SK-N-SH treated with all-trans-retinoic acid at 6 μM for 48 hours (cell line): Measurements from ENCODE around the gene TMC8.
A peak's percentile ranks its signal among the peaks of the same experiment; 100 is the strongest.

Experiments
- ATAC-seq: fragments of 200-7000 bp; cut with Tn5 transposase; 3 replicates; pipeline ENCODE4 v1.9.1; 2020; ENCODE audit warnings: mild to moderate bottlenecking, moderate library complexity
- ARNTL ChIP-seq: fragments of 450-650 bp; formaldehyde crosslinking; IDR thresholded peaks from 2 replicates; pipeline ENCODE4 v1.5.0; 2020; ENCODE audit warnings: low read depth, mild to moderate bottlenecking, moderate library complexity, borderline replicate concordance
- BACH2 ChIP-seq: fragments of 250-450 bp; sonication (Bioruptor Pico); IDR thresholded peaks from 2 replicates; pipeline ENCODE4 v1.9.0; 2021; ENCODE audit warnings: mild to moderate bottlenecking, borderline replicate concordance
- CSDC2 ChIP-seq: fragments of 250-450 bp; sonication (Bioruptor Pico); IDR thresholded peaks from 2 replicates; pipeline ENCODE4 v1.5.0; 2020; ENCODE audit warnings: mild to moderate bottlenecking, moderate library complexity
- ESRRG ChIP-seq: fragments of 250-450 bp; sonication (Bioruptor Pico); IDR thresholded peaks from 2 replicates; pipeline ENCODE4 v1.6.1; 2021; ENCODE audit warnings: mild to moderate bottlenecking
- ISL1 ChIP-seq: fragments of 250-450 bp; sonication (Bioruptor Pico); IDR thresholded peaks from 2 replicates; pipeline ENCODE4 v2.1.2; 2022; ENCODE audit warnings: mild to moderate bottlenecking, moderate library complexity
- OSR1 ChIP-seq: fragments of 250-450 bp; sonication (Bioruptor Pico); IDR thresholded peaks from 2 replicates; pipeline ENCODE4 v1.8.0; 2022; ENCODE audit warnings: moderate library complexity, mild to moderate bottlenecking, inconsistent platforms
- PPARA ChIP-seq: fragments of 250-450 bp; sonication (Bioruptor Pico); IDR thresholded peaks from 2 replicates; pipeline ENCODE4 v1.5.0; 2020; ENCODE audit warnings: mild to moderate bottlenecking, borderline replicate concordance
- RARB ChIP-seq: fragments of 250-450 bp; sonication (Bioruptor Pico); IDR thresholded peaks from 2 replicates; pipeline ENCODE4 v1.8.0; 2021; ENCODE audit warnings: mild to moderate bottlenecking, moderate library complexity
- SNAI2 ChIP-seq: fragments of 250-450 bp; sonication (Bioruptor Pico); IDR thresholded peaks from 2 replicates; pipeline ENCODE4 v1.5.0; 2020; ENCODE audit warnings: mild to moderate bottlenecking, moderate library complexity
- TCF4 ChIP-seq: fragments of 250-450 bp; sonication (Bioruptor Pico); IDR thresholded peaks from 2 replicates; pipeline ENCODE4 v1.8.0; 2021; ENCODE audit warnings: mild to moderate bottlenecking, moderate library complexity, borderline replicate concordance
- TOX ChIP-seq: fragments of 250-450 bp; sonication (Bioruptor Pico); IDR thresholded peaks from 2 replicates; pipeline ENCODE4 v1.8.0; 2021; ENCODE audit warnings: mild to moderate bottlenecking, moderate library complexity, borderline replicate concordance
- ZC3H10 ChIP-seq: fragments of 250-450 bp; sonication (Bioruptor Pico); IDR thresholded peaks from 2 replicates; pipeline ENCODE4 v1.5.1; 2021; ENCODE audit warnings: mild to moderate bottlenecking, moderate library complexity
- ZFP3 ChIP-seq: fragments of 250-450 bp; sonication (Bioruptor Pico); IDR thresholded peaks from 2 replicates; pipeline ENCODE4 v1.5.0; 2020; ENCODE audit warnings: mild to moderate bottlenecking, moderate library complexity
- ZFP30 ChIP-seq: fragments of 450-650 bp; formaldehyde crosslinking; IDR thresholded peaks from 2 replicates; pipeline ENCODE4 v1.5.0; 2022; ENCODE audit warnings: mild to moderate bottlenecking, moderate library complexity
- ZNF565 ChIP-seq: fragments of 450-650 bp; formaldehyde crosslinking; conservative IDR thresholded peaks from 2 replicates; pipeline ENCODE4 v1.5.0; 2020; ENCODE audit warnings: low read depth, mild to moderate bottlenecking, moderate library complexity
- ZNF70 ChIP-seq: fragments of 450-650 bp; formaldehyde crosslinking; IDR thresholded peaks from 2 replicates; pipeline ENCODE4 v1.5.0; 2020; ENCODE audit warnings: mild to moderate bottlenecking, moderate library complexity
- ZNF8 ChIP-seq: fragments of 450-650 bp; formaldehyde crosslinking; IDR thresholded peaks from 2 replicates; pipeline ENCODE4 v1.5.0; 2020; ENCODE audit warnings: mild to moderate bottlenecking, moderate library complexity
- TF ChIP-seq, protein P1 (sequence below): fragments of 250-450 bp; sonication (Bioruptor Pico); IDR thresholded peaks from 2 replicates; pipeline ENCODE4 v1.5.0; 2020; ENCODE audit warnings: mild to moderate bottlenecking, moderate library complexity
- TF ChIP-seq, protein P2 (sequence below): fragments of 250-450 bp; sonication (Bioruptor Pico); IDR thresholded peaks from 2 replicates; pipeline ENCODE4 v1.5.1; 2020; ENCODE audit warnings: low read depth, mild to moderate bottlenecking, moderate library complexity
- TF ChIP-seq, protein P3 (sequence below): fragments of 250-450 bp; sonication (Bioruptor Pico); IDR thresholded peaks from 2 replicates; pipeline ENCODE4 v1.8.0; 2021; ENCODE audit warnings: low read depth, mild to moderate bottlenecking, moderate library complexity, borderline replicate concordance

The TMC8 gene

DNA sequence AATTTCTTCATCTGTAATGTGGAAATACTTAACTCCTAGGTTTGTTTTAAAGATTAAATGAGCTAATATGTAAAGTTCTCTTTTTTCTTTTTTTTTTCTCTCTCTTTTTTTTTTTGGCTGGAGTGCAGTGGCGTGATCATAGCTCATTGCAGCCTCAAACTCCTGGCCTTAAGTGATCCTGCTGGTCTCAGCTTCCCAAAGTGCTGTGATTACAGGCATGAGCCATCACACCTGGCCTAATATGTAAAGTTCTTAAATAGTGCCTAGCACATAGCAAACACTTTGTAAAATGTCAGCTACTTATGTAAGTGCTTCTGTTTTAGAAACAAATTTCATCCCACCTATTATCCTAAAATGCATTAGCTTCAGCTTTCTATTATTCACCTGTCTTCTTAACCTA, 42.0 kb upstream of the TMC8 start (continued):
- TF ChIP-seq, protein P1, sequence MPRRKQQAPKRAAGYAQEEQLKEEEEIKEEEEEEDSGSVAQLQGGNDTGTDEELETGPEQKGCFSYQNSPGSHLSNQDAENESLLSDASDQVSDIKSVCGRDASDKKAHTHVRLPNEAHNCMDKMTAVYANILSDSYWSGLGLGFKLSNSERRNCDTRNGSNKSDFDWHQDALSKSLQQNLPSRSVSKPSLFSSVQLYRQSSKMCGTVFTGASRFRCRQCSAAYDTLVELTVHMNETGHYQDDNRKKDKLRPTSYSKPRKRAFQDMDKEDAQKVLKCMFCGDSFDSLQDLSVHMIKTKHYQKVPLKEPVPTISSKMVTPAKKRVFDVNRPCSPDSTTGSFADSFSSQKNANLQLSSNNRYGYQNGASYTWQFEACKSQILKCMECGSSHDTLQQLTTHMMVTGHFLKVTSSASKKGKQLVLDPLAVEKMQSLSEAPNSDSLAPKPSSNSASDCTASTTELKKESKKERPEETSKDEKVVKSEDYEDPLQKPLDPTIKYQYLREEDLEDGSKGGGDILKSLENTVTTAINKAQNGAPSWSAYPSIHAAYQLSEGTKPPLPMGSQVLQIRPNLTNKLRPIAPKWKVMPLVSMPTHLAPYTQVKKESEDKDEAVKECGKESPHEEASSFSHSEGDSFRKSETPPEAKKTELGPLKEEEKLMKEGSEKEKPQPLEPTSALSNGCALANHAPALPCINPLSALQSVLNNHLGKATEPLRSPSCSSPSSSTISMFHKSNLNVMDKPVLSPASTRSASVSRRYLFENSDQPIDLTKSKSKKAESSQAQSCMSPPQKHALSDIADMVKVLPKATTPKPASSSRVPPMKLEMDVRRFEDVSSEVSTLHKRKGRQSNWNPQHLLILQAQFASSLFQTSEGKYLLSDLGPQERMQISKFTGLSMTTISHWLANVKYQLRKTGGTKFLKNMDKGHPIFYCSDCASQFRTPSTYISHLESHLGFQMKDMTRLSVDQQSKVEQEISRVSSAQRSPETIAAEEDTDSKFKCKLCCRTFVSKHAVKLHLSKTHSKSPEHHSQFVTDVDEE (CRISPR knock-in tag), result no peak
- TF ChIP-seq ZNF565 (CRISPR knock-in tag), result no peak
- no peak for TF ChIP-seq OSR1
- no peak for TF ChIP-seq CSDC2
- no peak for TF ChIP-seq SNAI2

DNA sequence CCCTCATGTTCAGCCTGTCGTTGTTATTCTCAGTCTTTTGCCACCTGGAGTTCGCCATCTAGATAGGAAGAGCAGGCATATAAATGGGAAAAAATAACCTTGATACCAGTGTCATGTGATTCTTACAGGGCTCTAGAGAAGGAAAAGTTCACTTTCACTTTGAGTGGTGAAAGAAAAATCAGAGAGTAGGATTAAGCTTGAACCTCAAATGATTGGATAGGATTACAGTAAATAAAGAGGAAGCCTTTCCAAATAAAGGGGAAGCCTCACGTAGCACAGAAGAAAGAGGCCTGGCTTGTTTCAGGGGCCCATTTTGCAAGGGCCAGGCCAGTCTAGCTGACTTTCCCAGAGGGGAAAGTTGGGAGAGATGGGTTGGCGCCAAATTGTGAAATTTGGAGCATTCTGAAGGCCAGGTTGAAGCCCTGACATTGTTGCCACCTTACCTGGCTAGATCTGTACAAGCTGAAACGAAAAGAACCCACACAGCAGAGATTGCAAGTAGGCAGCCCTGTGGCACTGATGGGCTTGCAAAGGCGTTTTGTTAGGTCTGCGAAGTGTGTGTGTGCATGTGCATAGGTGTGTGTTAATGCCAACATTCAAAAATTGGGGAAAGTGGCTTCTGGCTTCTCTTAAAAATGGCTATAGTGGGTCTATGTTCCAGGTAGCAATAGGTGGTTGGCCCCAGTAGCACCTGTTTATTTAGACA, 40.8 kb upstream of the TMC8 start:
- no peak for ATAC-seq
- TF ChIP-seq ZFP3 (CRISPR knock-in tag) (no peak), ZNF8 (CRISPR knock-in tag) (no peak), ZNF565 (CRISPR knock-in tag) (no peak), ARNTL (CRISPR knock-in tag) (no peak), TOX (CRISPR knock-in tag) (no peak), ISL1 (CRISPR knock-in tag) (no peak), ZC3H10 (CRISPR knock-in tag) (no peak), PPARA (CRISPR knock-in tag) (no peak), BACH2 (CRISPR knock-in tag) (no peak)
- TF ChIP-seq, all 23 proteins: peak for 0

DNA sequence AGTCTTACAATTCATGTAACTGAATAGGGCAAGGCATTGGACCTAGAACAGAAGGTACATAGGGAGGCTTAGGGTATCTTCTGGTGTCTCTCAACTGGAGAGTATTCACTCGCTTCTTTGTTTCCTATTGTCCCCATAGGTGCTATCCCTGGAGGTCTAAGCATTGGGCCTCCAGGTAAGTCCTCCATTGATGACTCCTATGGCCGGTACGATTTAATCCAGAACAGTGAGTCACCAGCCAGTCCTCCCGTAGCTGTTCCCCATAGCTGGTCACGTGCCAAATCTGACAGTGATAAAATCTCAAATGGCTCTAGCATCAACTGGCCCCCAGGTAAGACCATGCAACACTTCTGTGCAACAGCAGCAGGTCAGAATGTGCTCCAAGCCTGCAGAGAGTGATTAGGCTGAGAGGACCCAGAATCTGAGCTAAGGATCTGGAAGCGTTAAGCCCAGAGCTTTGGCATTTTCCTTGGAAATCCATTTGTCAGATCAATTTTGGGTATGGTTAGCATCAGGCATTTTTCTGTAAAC, 37.7 kb upstream of the TMC8 start:
- no peak for ATAC-seq
- TF ChIP-seq ZNF70, result peak; percentile 92
- no peak for TF ChIP-seq CSDC2

DNA sequence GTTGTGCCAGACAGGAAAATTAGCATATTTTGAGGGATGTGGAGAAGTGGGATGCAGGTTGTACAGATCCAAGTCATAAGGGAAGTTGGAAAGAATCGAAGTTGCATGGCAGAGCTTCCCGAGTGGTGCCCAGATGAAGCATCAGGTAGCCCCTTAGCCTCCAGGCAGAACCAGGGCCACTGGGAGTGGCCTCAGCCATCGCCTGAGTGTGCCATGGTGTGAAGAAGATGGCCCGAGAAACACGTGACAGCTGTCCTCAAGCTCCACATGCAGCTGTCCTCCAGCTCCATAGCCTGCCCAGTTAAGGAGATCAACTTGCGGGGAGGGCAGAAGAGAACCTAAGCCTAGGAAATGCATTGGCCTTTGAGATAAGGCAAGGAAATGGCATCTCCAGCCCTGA, 35.5 kb upstream of the TMC8 start:
- no peak for ATAC-seq
- TF ChIP-seq PPARA (CRISPR knock-in tag) (no peak), TCF4 (CRISPR knock-in tag) (no peak), BACH2 (CRISPR knock-in tag) (no peak), CSDC2 (no peak), ZNF8 (CRISPR knock-in tag) (no peak), ARNTL (CRISPR knock-in tag) (no peak), TOX (CRISPR knock-in tag) (no peak), OSR1 (no peak), ZFP30 (CRISPR knock-in tag) (no peak), ZC3H10 (CRISPR knock-in tag) (no peak), ESRRG (no peak), ZNF565 (CRISPR knock-in tag) (no peak), SNAI2 (no peak), ZNF70 (no peak), RARB (no peak)
- TF ChIP-seq, protein P2, sequence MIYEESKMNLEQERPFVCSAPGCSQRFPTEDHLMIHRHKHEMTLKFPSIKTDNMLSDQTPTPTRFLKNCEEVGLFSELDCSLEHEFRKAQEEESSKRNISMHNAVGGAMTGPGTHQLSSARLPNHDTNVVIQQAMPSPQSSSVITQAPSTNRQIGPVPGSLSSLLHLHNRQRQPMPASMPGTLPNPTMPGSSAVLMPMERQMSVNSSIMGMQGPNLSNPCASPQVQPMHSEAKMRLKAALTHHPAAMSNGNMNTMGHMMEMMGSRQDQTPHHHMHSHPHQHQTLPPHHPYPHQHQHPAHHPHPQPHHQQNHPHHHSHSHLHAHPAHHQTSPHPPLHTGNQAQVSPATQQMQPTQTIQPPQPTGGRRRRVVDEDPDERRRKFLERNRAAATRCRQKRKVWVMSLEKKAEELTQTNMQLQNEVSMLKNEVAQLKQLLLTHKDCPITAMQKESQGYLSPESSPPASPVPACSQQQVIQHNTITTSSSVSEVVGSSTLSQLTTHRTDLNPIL, result no peak
- TF ChIP-seq, protein P3, sequence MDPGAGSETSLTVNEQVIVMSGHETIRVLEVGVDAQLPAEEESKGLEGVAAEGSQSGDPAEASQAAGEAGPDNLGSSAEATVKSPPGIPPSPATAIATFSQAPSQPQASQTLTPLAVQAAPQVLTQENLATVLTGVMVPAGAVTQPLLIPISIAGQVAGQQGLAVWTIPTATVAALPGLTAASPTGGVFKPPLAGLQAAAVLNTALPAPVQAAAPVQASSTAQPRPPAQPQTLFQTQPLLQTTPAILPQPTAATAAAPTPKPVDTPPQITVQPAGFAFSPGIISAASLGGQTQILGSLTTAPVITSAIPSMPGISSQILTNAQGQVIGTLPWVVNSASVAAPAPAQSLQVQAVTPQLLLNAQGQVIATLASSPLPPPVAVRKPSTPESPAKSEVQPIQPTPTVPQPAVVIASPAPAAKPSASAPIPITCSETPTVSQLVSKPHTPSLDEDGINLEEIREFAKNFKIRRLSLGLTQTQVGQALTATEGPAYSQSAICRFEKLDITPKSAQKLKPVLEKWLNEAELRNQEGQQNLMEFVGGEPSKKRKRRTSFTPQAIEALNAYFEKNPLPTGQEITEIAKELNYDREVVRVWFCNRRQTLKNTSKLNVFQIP (CRISPR knock-in tag), result no peak

DNA sequence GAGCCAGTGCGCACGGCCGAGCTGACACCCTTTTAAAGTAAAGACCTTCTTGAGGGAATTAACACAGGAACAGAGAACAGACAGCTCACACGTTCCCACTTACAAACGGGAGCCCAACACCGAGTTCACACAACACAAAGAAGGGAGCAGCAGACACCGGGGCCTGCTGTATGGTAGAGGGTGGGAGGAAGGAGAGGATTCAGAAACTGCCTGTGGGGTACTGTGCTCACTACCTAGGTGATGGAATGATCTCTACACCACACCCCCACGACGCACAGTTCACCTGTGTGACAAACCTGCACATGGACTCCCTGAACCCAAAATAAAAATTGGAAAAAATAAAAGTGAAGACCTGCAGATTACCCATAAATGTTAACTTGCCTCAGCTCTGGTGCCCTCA, 34.5 kb upstream of the TMC8 start:
- TF ChIP-seq ZNF70 (no peak), PPARA (CRISPR knock-in tag) (no peak), OSR1 (no peak), ZNF565 (CRISPR knock-in tag) (no peak), ZC3H10 (CRISPR knock-in tag) (no peak), RARB (no peak), ZNF8 (CRISPR knock-in tag) (no peak), SNAI2 (no peak), ZFP30 (CRISPR knock-in tag) (no peak), BACH2 (CRISPR knock-in tag) (no peak)
- TF ChIP-seq, protein P2, result no peak
- no peak for ATAC-seq
